ENCODE data around the gene TIMP3.

TIMP3 gene

DNA sequence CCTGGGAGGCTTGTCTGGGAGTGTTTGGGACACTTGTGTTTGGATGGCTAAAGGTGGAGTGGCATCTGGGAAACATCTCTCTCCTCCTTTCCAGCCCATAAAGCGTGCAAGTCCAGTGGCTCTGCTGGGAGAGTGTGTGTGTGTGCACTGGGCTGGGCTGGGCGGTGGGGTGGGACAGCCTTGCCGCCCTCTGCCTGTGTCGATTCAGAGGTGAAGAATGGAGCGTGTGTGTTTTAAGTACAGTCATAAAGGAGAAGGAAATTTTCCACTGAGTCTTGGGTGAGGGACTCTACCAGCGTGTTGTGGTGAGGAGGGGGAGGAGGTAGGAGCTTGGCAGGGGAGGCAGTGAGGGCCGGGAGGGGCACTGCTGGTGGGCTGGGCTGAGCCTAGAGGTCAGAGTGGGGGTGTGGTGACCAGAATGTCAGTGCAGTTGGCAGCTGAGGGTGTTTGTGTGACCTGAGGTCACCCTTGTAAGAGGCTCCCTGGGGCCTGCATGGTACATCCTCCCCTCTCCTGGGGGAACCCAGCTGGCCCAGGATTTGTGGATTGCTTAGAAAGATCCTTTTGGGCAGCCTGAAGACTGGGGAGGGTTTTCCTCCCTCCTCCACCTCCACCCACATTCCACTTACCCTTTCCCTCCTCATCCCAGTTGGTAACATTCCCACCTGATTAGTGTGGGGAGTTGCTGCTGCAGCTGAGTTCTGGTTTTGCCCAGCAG lies 1.7 kb downstream of the TIMP3 start:
- Histone ChIP-seq H3K4me2 (ENCODE audit: low read depth, low read length, poor library complexity, severe bottlenecking) (no peak overlapping the region), H3K79me2 (ENCODE audit: insufficient read depth, low read length) (no peaks in the 10 kb centered on the region), H3K4me3 (ENCODE audit: low read length, poor library complexity, severe bottlenecking) (no peak overlapping the region), H3K36me3 (ENCODE audit: insufficient read depth, low read length) (no peaks in the 10 kb centered on the region), H2AFZ (ENCODE audit: low read length) (no peak overlapping the region), H3K9me3 (ENCODE audit: insufficient read depth, low read depth, low read length) (no peaks in the 10 kb centered on the region), H4K20me1 (ENCODE audit: insufficient read depth, low read length, poor library complexity, severe bottlenecking) (no peaks in the 10 kb centered on the region), H3K9ac (ENCODE audit: low read depth, low read length, poor library complexity, severe bottlenecking) (no peak overlapping the region), H3K27me3 (ENCODE audit: insufficient read depth, low read length, poor library complexity, severe bottlenecking) (no peaks in the 10 kb centered on the region), H3K9me2 (replicated peaks; ENCODE audit: low read depth, low read length) (no peaks in the 10 kb centered on the region), H3K4me1 (ENCODE audit: insufficient read depth, low read length, poor library complexity, severe bottlenecking) (no peaks in the 10 kb centered on the region), H3F3A (ENCODE audit: low read depth) (no peaks in the 10 kb centered on the region)
- no peak for TF ChIP-seq EZH2phosphoT487 (IDR thresholded peaks at IDR 0.05; ENCODE audit: borderline replicate concordance)
- TF ChIP-seq, protein P1, sequence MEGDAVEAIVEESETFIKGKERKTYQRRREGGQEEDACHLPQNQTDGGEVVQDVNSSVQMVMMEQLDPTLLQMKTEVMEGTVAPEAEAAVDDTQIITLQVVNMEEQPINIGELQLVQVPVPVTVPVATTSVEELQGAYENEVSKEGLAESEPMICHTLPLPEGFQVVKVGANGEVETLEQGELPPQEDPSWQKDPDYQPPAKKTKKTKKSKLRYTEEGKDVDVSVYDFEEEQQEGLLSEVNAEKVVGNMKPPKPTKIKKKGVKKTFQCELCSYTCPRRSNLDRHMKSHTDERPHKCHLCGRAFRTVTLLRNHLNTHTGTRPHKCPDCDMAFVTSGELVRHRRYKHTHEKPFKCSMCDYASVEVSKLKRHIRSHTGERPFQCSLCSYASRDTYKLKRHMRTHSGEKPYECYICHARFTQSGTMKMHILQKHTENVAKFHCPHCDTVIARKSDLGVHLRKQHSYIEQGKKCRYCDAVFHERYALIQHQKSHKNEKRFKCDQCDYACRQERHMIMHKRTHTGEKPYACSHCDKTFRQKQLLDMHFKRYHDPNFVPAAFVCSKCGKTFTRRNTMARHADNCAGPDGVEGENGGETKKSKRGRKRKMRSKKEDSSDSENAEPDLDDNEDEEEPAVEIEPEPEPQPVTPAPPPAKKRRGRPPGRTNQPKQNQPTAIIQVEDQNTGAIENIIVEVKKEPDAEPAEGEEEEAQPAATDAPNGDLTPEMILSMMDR (conservative IDR thresholded peaks at IDR 0.05; ENCODE audit: low read length), result no peak

DNA sequence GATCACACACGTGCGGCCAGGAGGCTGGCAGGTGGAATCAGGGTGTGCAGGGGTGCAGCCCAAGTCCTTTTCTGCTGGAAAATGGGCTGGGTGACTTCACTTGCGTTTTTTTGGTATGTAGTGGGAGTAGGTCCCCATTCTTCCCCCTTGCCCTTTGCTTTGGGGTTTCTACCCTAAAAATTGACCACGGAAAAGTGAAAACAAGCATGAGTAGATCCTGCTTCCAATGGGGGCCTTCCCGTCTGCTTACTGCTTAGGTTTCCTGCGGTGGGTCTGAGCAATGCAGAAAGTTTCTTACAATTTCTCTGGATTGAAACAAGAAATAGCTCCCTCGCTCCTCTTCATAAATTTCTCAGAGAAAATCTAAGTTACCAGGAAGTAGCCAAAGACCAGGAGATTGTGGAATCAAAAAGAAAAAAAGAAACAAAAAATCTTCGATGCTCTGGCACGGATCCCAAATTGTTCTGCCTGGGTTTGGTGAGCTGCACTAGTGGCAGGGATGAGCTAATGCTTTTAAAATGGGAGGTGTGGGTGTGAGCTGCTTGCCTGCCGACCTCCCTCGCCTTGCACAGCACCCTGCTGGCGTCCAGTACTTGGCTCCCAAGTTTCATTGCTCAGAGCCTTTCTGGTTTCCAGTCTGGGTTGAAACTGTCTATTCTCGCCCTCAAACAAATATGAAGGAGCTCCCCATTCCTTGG lies 2.4 kb downstream of the TIMP3 start:
- no peak overlapping the region for H3K4me2 ChIP-seq (ENCODE audit: low read depth, low read length, poor library complexity, severe bottlenecking)
- no peaks in the 10 kb centered on the region for H3K79me2 ChIP-seq (ENCODE audit: insufficient read depth, low read length)
- H3K4me1 ChIP-seq (ENCODE audit: insufficient read depth, low read length, poor library complexity, severe bottlenecking), result no peaks in the 10 kb centered on the region
- no peaks in the 10 kb centered on the region for H3K36me3 ChIP-seq (ENCODE audit: insufficient read depth, low read length)
- H3K9me2 ChIP-seq (replicated peaks; ENCODE audit: low read depth, low read length), result no peaks in the 10 kb centered on the region
- H3K9me3 ChIP-seq (ENCODE audit: insufficient read depth, low read depth, low read length), result no peaks in the 10 kb centered on the region
- H3F3A ChIP-seq (ENCODE audit: low read depth), result no peaks in the 10 kb centered on the region
- no peaks in the 10 kb centered on the region for H4K20me1 ChIP-seq (ENCODE audit: insufficient read depth, low read length, poor library complexity, severe bottlenecking)
- TF ChIP-seq, protein P1 (conservative IDR thresholded peaks at IDR 0.05; ENCODE audit: low read length), result no peak
- no peak for TF ChIP-seq EZH2phosphoT487 (IDR thresholded peaks at IDR 0.05; ENCODE audit: borderline replicate concordance)
- H2AFZ ChIP-seq (ENCODE audit: low read length), result no peak overlapping the region
- no peak overlapping the region for H3K4me3 ChIP-seq (ENCODE audit: low read length, poor library complexity, severe bottlenecking)
- H3K27me3 ChIP-seq (ENCODE audit: insufficient read depth, low read length, poor library complexity, severe bottlenecking), result no peaks in the 10 kb centered on the region
- no peak overlapping the region for H3K9ac ChIP-seq (ENCODE audit: low read depth, low read length, poor library complexity, severe bottlenecking)

DNA sequence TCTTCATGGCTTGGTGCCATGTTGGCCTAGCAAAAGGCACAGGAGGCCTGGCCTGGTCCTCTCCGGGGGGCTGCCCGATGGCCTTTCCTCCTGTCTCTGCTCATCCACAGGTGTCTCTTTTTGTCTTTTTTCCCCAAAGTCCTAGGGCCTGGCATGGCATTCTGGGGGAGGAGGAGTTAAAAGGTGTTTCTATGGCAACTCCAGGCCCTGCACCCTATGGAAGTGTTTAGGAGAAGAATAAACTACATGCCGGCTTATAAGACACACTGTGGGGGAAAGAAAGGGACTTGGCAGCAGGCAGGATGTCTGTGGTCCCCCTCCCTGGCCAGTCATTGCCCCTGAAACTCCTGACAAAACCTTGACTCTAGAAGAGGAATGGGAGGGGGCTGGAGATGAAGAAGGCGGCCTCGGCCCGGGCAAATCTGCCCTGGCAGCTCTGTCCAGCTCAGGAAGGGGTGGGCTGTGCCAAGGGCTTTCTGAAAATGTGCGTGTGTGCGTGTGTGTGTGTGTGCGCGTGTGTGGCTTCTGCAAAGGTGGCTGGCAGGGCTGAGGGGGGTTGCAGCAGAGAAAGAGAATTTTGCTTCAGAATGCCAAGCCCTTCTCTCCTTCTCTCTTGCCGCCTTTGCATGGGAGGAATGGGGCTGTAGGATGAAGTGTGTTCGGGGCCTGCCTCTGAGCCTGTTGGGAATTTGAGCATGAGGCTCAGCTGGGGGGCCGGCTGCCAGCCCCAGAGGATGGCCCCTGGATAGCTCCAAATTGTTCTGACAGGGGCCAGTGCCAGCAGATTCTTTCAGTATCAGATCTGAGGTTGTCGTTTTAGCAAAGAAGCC lies 3.2 kb downstream of the TIMP3 start:
- H3K36me3 ChIP-seq (ENCODE audit: insufficient read depth, low read length), result no peaks in the 10 kb centered on the region
- H2AFZ ChIP-seq (ENCODE audit: low read length), result no peak overlapping the region
- H3K9me2 ChIP-seq (replicated peaks; ENCODE audit: low read depth, low read length), result no peaks in the 10 kb centered on the region
- no peak overlapping the region for H3K4me2 ChIP-seq (ENCODE audit: low read depth, low read length, poor library complexity, severe bottlenecking)
- H3K9me3 ChIP-seq (ENCODE audit: insufficient read depth, low read depth, low read length), result no peaks in the 10 kb centered on the region
- TF ChIP-seq EZH2phosphoT487 (IDR thresholded peaks at IDR 0.05; ENCODE audit: borderline replicate concordance), result no peak
- TF ChIP-seq, protein P1 (conservative IDR thresholded peaks at IDR 0.05; ENCODE audit: low read length), result no peak
- H3K4me1 ChIP-seq (ENCODE audit: insufficient read depth, low read length, poor library complexity, severe bottlenecking), result no peaks in the 10 kb centered on the region
- H3K79me2 ChIP-seq (ENCODE audit: insufficient read depth, low read length), result no peaks in the 10 kb centered on the region
- H3F3A ChIP-seq (ENCODE audit: low read depth), result no peaks in the 10 kb centered on the region
- H3K4me3 ChIP-seq (ENCODE audit: low read length, poor library complexity, severe bottlenecking), result no peak overlapping the region
- no peaks in the 10 kb centered on the region for H4K20me1 ChIP-seq (ENCODE audit: insufficient read depth, low read length, poor library complexity, severe bottlenecking)
- no peak overlapping the region for H3K9ac ChIP-seq (ENCODE audit: low read depth, low read length, poor library complexity, severe bottlenecking)
- H3K27me3 ChIP-seq (ENCODE audit: insufficient read depth, low read length, poor library complexity, severe bottlenecking), result no peaks in the 10 kb centered on the region
